ENCODE measurements around the gene RNU4-1. TPM values are rescaled to one million over a fixed set of nuclear protein-coding genes. Genes with fewer than 3 reads are reported as not detected.

The RNU4-1 gene
- total RNA-seq (2014; rRNA removed; shearing (Covaris generic)) (under 0.01 TPM in 1 of 2 replicates, not detected in the other), total RNA-seq (2022) (1,670 and 3,289 TPM in 2 replicates), Bru-seq, nascent RNA (percentile 97 among the genes with signal in this experiment), BruChase-seq, experiment 1, labeled RNA remaining after a 6-hour chase (percentile 44 among the genes with signal in this experiment), BruChase-seq, experiment 2, labeled RNA remaining after a 2-hour chase (percentile 53 among the genes with signal in this experiment)
- long read RNA-seq = 0 reads

- H3K4me1 ChIP-seq (ENCODE audit: insufficient read depth, low read length, poor library complexity, severe bottlenecking) = peaks cover 32% of the 10 kb centered on the region
- H4K20me1 ChIP-seq (ENCODE audit: insufficient read depth, low read length) = no peaks in the 10 kb centered on the region
- DNase-seq (ENCODE audit: low spot score) = peak; percentile 97
- TF ChIP-seq CTCF (conservative IDR thresholded peaks at IDR 0.05; ENCODE audit: low read length) = no peak
- no peak for TF ChIP-seq EZH2phosphoT487 (IDR thresholded peaks at IDR 0.05; ENCODE audit: borderline replicate concordance, low read depth, low read length)
- ChIA-PET CTCF (ENCODE audit: unreplicated experiment) (interaction anchor here (0.8 to 1.0 kb wide), 3 partner anchors 9 to 65 kb away, joined by 4 to 5 read pairs (median 5); partner anchors contain the start of gene SIRT4), POLR2A (interaction anchor here (0.5 to 5.0 kb wide), 15 partner anchors 10 to 1058 kb away, joined by 3 to 75 read pairs (median 5); partner anchors contain the start of genes COX6A1, PXN, RPLP0 and SIRT4)
- H3K79me2 ChIP-seq (ENCODE audit: insufficient read depth, low read depth, low read length) = no peaks in the 10 kb centered on the region
- no peaks in the 10 kb centered on the region for H3K36me3 ChIP-seq (ENCODE audit: insufficient read depth, low read length)
- peak within 1 kb of the TSS; percentile 89 for H3K27ac ChIP-seq (ENCODE audit: low read depth, low read length, poor library complexity, severe bottlenecking)
- H3K9me3 ChIP-seq (ENCODE audit: low read length) = no peaks in the 10 kb centered on the region
- no peaks in the 10 kb centered on the region for H3K9me2 ChIP-seq (ENCODE audit: insufficient read depth, low read length)
- H3K4me2 ChIP-seq (ENCODE audit: low read length) = peak within 1 kb of the TSS; percentile 72
- intact Hi-C loops (cut with micrococcal nuclease; ENCODE audit: unreplicated experiment) = loop anchor here (10.0 kb wide), 1 partner anchor 1712 kb away; no protein-coding TSS in a partner anchor
- peak within 1 kb of the TSS; percentile 94 for H2AFZ ChIP-seq (ENCODE audit: low read length)
- H3K4me3 ChIP-seq (ENCODE audit: low read depth, low read length, poor library complexity, severe bottlenecking) = peak within 1 kb of the TSS; percentile 68
- TSS peak; percentile 96 for BruUV-seq (replicated peaks)
These were observed at the start of gene RNU4-1 for GRCh38 chr12:120292661-120293531. Gene RNU4-1, minus strand, starts transcription at chr12:120293237.

- no peak overlapping the region for H3K4me2 ChIP-seq (ENCODE audit: low read length)
- no peaks in the 10 kb centered on the region for H3K4me1 ChIP-seq (ENCODE audit: insufficient read depth, low read length, poor library complexity, severe bottlenecking)
- H3K9me3 ChIP-seq (ENCODE audit: low read length) = peaks cover 13% of the 10 kb centered on the region
- H2AFZ ChIP-seq (ENCODE audit: low read length) = no peak overlapping the region
- H3K4me3 ChIP-seq (ENCODE audit: low read depth, low read length, poor library complexity, severe bottlenecking) = no peak overlapping the region
- H4K20me1 ChIP-seq (ENCODE audit: insufficient read depth, low read length) = no peaks in the 10 kb centered on the region
- no peak overlapping the region for H3K27ac ChIP-seq (ENCODE audit: low read depth, low read length, poor library complexity, severe bottlenecking)
- H3K36me3 ChIP-seq (ENCODE audit: insufficient read depth, low read length) = no peaks in the 10 kb centered on the region
- POLR2A ChIA-PET = no interaction called here
- TF ChIP-seq CTCF (conservative IDR thresholded peaks at IDR 0.05; ENCODE audit: low read length) (no peak), EZH2phosphoT487 (IDR thresholded peaks at IDR 0.05; ENCODE audit: borderline replicate concordance, low read depth, low read length) (no peak)
- intact Hi-C loops (cut with micrococcal nuclease; ENCODE audit: unreplicated experiment) = no loop called here
- no TSS peak for BruUV-seq (replicated peaks)
- no peaks in the 10 kb centered on the region for H3K9me2 ChIP-seq (ENCODE audit: insufficient read depth, low read length)
- DNase-seq (ENCODE audit: low spot score) = no peak
- no peaks in the 10 kb centered on the region for H3K79me2 ChIP-seq (ENCODE audit: insufficient read depth, low read depth, low read length)
- CTCF ChIA-PET (ENCODE audit: unreplicated experiment) = no interaction called here
These were observed 49.4 kb upstream of the RNU4-1 start for GRCh38 chr12:120342175-120343038.

Data from OCI-LY7 (cell line).